Cortex of kidney (tissue), 1 donor: ENCODE measurements around the gene SEL1L3.

ENCODE experiments used
- DNase-seq: peaks from one replicate; lab custom pipeline; 2025; lab: John Stamatoyannopoulos, UW

SEL1L3 gene

GRCh38 chr4:25847329-25847728 lies 15.5 kb downstream of the SEL1L3 start:
- DNase-seq, result no peak

- no peak for DNase-seq
Measured at GRCh38 chr4:25845841-25846653, 16.7 kb downstream of the SEL1L3 start.

GRCh38 chr4:25844961-25845712 lies 17.7 kb downstream of the SEL1L3 start:
- no peak for DNase-seq

- no peak for DNase-seq
Measured at GRCh38 chr4:25843340-25844097, 19.3 kb downstream of the SEL1L3 start.

- DNase-seq, result no peak
Measured at GRCh38 chr4:25842229-25842845, 20.5 kb downstream of the SEL1L3 start.

- no peak for DNase-seq
Measured at GRCh38 chr4:25839687-25840086, 23.1 kb downstream of the SEL1L3 start.

GRCh38 chr4:25839233-25839632 lies 23.6 kb downstream of the SEL1L3 start:
- DNase-seq, result no peak

GRCh38 chr4:25838526-25838925 lies 24.3 kb downstream of the SEL1L3 start:
- no peak for DNase-seq

GRCh38 chr4:25837107-25837506 lies 25.7 kb downstream of the SEL1L3 start:
- no peak for DNase-seq

- DNase-seq, result no peak
Measured at GRCh38 chr4:25835384-25835783, 27.4 kb downstream of the SEL1L3 start.

- no peak for DNase-seq
Measured at GRCh38 chr4:25834411-25835107, 28.2 kb downstream of the SEL1L3 start.

- DNase-seq, result no peak
Measured at GRCh38 chr4:25830548-25830947, 32.2 kb downstream of the SEL1L3 start.

- no peak for DNase-seq
Measured at GRCh38 chr4:25827897-25828296, 34.9 kb downstream of the SEL1L3 start.

GRCh38 chr4:25827373-25827772 lies 35.4 kb downstream of the SEL1L3 start:
- no peak for DNase-seq

- no peak for DNase-seq
Measured at GRCh38 chr4:25826074-25826752, 36.6 kb downstream of the SEL1L3 start.

GRCh38 chr4:25823632-25824031 lies 39.2 kb downstream of the SEL1L3 start:
- DNase-seq, result no peak

- DNase-seq, result no peak
Measured at GRCh38 chr4:25821899-25822298, 40.9 kb downstream of the SEL1L3 start.

- DNase-seq, result no peak
Measured at GRCh38 chr4:25821267-25821666, 41.5 kb downstream of the SEL1L3 start.

GRCh38 chr4:25818876-25819275 lies 43.9 kb downstream of the SEL1L3 start:
- no peak for DNase-seq

- DNase-seq, result no peak
Measured at GRCh38 chr4:25818371-25818871, 44.4 kb downstream of the SEL1L3 start.
